Midbrain (tissue), 1 donor: Measurements from ENCODE around the gene CERS1.
"Not testable (repeated sequence)": the region's sequence is repeated elsewhere in the genome, so short reads cannot be mapped to it uniquely, and the experiment has no call there.

Experiments
- DNase-seq: peaks from one replicate; lab custom pipeline; 2025; lab: John Stamatoyannopoulos, UW

The CERS1 gene

GRCh38 chr19:18919086-18919899 lies 23.3 kb upstream of the CERS1 start, which contains the start of the genes COPE and DDX49:
TSS of gene COPE (minus strand) at chr19:18919387. CDS start at chr19:18919348, 39 bp downstream.
TSS of gene DDX49 (plus strand) at chr19:18919715. CDS start at chr19:18919742, 27 bp downstream.
- DNase-seq: peak; percentile 100

- DNase-seq: not testable (repeated sequence)
Observed at GRCh38 chr19:18917593-18917992, 21.6 kb upstream of the CERS1 start.

DNA sequence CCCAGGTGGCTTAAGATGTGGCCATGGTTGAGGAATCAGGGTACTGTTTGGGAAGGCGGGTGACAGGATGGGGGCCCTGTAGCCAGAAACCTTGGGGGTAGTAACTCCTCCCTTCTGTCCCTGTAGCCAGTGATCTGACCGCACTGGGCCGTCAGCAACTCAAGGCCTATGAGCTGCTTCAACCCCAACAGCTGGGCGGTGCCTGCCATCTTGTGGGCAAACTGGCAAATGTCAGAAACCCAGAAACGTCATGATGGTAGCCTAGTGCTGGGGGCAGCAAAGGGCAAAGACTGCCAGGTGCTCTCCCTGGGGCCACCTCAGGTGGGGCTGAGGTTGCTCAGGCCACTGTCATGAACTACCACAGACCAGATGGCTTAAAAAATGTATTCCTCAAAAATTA lies 19.7 kb upstream of the CERS1 start:
- DNase-seq: peak; percentile 81

GRCh38 chr19:18913466-18913865 lies 17.5 kb upstream of the CERS1 start:
- DNase-seq: no peak

DNA sequence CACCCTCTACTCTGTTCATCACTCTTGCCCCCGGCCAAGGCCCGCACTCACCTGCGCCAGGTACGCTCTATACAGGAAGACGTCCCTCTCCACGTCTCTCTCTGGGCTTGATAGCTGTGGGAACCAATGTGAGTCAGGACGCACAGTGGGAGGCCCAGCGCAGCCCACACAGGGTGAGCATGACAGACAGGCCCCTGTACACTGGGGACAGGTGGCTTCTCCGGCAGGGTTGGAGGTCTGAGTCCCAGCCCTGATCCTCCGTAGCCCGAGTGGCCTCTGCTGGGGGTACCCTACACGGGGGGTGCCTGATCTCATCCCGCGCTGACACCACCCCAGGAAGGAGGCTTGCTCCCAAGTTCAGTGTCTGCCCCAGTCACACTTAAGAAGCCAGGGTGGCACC lies 17.0 kb upstream of the CERS1 start:
- no peak for DNase-seq

DNA sequence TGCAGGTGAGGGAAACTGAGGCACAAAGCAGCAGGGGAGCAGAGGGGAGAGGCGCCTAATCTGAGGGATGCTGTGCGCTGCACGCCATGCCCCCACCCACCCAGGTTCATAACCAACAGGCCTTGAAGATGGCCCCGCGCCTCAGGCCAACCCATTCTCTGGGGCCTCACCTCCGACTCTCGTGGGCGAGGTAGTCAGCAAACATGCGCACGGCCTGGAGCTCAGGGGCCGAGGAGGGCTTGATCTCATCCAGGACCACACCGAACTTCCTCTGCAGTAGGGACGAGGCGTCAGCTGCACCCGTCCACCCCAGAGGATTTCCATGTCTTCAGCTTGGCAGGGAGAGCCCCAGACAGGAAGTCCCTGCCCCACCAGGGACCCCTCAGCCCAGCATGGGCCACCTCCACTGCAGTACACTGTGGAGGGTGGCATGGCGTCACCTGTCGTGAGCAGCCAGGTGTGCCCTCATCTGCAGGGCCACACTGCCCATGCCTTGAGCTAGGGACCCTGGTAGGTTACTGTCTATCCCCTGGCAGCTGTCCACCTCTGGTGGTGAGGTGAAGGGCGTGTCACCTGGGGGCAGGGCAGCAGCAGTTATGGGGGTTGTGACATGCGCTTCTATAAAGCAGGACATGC lies 15.0 kb upstream of the CERS1 start:
- no peak for DNase-seq

DNA sequence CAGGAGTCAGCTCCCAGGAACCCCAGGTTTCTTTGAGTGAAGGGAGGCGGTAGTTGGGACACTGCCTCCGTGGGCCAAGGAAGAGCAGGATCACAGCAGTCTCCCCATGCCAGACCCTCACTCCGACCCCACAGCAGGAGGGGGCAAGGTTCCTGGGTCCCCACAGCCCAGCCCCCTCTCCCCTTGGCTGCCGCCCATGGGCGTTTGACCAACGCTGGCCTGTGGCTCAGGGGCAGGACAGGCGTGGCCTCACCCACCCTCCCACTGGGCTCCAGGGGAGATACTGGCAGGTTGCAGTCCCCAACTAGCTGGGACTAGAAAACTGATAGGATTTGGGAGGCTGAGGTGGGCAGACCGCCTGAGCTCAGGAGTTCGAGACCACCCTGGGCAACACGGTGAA lies 14.1 kb upstream of the CERS1 start:
- no peak for DNase-seq

- peak; percentile 33 for DNase-seq
Observed at GRCh38 chr19:18908917-18909619, 13.1 kb upstream of the CERS1 start.

DNA sequence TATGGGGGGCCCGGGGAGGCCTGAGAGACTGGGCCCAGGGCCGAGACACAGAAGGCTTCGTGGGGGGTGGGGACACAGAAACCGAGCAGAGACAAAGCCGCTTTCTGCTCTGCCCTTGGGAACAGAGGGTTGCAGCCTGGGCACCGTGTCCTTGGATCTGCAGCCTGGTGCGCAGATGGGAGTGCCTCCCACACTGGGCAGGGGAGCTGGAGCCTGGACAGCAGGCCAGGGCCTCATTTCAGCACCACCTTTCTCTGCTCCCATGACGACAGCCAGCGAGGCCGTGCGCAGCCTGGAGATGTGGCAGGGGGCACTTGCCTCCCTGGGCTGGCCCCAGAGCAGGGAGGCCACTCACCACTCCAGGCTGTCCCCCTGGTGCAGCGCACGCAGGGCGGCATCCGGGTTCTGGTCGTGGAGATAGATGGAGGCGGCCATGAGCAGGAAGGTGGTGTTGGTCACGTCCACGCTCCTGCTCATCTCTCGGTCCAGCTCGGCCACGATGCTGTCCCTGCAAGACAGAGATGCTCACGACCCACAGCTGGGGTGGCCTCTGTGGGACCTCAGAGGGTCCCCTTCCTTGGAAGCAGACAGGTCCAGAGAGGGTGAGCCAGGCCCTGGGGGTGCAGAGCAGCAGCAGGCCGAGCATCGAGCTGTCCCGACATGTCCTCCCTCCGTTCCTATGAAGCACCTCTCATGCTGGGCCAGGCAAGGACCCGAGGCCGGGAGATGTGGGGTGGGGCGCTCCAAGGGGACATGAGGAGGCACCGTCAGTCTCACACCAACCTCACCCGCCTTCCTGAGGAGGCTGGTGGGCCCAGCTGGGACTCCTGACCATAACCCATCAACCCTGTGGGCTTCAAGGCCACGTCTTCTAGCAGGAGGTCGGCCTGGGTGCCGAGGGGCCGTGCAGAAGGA lies 10.9 kb upstream of the CERS1 start:
- peak; percentile 87 for DNase-seq

DNA sequence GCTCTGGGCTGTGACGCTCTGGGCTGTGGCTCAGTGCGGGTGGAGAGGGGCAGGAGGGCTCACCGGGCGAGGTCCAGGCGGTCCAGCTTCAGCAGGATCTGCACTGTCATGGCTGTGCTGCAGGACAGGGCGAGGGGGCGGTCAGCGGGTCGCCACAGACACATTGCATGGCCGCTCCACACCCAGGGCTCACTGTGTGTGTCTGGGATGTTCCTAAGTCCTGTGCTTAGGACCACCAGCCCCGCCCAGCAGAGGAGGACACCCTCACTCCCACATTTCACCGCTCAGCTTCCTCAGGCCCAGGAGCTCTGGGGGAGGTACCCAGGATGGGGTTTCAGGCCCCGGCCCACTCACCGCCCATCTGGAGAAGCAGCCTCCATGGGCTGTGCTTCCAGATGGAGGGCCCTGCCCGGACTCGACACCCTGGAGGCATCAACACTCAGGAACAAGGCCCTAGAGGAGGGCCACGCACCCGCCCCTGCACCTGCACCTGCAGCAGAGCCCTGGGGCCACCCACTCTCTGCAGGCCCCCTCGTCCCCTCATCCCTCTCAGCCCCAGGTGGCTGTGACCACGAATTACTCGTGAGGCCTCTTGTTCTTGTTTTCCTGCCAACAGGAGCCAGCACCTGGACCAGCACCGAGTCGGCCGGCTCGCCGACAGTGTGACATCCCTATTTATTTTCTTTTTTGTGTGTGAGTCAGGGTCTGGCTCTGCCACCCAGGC lies 9.7 kb upstream of the CERS1 start:
- DNase-seq: no peak

- no peak for DNase-seq
Observed at GRCh38 chr19:18905058-18905456, 9.1 kb upstream of the CERS1 start.

DNA sequence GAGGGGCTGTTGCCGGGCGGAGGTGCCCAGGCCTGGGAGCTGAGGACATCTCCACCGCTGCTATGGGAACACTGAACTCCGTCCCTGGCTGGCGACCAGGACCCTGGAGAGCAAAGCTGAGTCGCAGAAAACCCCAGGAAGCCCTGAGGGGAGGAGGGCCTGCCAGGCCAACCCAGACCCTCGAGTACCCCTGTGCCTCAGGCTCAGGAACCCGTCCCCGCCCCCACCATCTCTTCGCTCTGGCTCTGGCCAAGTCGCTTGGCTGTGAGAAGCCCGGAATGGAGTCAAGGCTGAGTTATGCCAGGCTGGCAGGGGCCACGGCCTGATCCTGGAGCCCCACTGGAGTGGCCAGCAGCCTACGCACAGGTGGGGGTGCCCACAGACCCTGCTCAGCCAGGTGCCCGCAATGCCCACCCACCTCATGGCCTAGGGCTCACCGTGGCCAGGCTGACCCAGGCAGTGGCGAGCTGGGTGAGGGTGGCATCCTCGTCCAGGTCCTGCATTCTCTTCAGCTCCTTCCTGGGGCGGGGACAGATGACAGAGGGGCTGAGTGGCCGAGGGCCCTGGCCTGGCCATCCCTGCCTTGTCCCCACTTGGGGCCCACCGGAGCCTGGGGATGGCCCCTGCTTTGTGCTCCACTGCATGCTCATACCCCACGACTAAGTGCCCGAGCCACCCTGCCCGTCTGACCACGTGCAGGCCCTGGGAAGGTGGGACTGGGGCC lies 8.5 kb upstream of the CERS1 start:
- DNase-seq: peak; percentile 72

DNA sequence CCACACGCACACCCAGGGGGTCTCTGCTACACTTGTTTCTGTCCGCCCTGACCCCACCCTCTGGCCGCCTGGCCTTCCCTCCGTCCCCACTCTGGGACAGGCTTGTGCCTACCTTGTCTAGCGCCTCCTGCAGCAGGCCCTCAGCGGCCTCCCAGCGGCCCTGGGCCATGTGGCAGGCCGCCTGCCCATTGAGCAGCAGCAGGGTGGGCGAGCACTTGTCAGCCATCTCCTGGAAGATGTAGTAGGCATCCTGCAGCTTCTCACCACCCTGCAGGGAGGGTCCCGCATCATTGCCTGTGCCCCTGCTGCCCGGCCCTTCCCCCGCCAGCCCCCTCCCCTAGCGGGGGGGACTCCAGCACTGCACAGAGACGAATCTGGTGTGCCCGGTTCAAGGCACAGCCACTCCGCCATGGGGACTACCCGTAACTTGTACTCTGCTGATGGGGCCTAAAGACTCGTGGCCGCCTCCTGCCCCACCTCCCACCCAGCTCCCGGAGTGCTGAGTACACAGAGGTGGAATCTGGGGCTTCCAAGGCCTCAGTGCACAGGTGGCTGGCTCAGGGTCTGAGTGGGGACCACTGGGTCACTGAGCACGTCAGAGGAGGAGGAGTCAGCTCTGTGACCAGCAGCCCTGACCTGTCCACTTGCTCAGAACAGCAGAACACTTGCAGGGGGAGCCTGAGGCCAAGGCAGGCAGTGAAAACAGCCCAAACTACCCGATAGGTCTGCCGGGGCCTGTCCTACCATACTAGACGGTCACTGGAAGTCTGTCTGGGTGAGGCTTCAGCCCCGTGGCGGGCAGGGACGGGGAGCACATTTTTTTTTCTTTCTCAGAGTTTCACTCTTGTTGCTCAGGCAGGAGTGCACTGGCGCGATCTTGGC lies 7.4 kb upstream of the CERS1 start:
- no peak for DNase-seq

GRCh38 chr19:18902519-18902918 lies 6.6 kb upstream of the CERS1 start:
- DNase-seq: not testable (repeated sequence)

GRCh38 chr19:18901491-18901890 lies 5.5 kb upstream of the CERS1 start:
- no peak for DNase-seq

DNA sequence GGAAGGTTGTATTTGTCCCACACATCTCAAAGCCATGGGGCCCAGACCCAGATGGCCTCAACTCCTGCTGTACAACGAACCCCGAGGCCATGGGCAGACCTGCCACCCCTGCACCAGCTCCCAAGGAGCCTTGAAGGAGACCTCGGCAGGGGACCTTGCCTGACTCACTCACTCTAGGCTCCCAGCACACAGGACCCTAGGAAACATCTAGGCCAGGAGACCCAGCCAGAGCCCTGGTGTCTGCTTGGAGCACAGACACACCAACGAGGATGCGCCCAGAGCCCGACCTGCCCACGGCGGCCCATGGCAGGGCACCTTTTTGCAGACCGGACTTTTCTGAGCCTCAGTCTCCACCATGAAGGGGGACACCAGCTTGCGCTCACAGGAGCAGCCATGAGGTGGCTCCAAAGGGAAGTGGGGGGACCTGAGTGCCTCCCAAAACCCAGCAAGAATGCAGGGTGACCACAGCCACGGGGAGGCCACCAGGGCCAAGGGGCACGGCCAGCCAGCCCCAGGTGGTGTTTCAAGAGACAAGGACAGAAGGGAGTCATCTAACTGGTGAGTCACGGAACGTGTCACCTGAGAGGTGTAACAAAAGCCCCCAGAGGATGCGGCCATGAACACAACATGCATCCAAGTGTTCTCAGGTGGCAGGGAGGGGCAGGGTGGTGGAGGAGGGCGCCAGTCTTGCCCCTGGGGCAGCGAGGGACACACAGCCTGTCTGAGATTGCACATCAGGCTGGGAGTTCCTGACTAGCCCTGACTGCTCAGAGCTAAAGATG lies 4.9 kb upstream of the CERS1 start:
- DNase-seq: no peak

DNA sequence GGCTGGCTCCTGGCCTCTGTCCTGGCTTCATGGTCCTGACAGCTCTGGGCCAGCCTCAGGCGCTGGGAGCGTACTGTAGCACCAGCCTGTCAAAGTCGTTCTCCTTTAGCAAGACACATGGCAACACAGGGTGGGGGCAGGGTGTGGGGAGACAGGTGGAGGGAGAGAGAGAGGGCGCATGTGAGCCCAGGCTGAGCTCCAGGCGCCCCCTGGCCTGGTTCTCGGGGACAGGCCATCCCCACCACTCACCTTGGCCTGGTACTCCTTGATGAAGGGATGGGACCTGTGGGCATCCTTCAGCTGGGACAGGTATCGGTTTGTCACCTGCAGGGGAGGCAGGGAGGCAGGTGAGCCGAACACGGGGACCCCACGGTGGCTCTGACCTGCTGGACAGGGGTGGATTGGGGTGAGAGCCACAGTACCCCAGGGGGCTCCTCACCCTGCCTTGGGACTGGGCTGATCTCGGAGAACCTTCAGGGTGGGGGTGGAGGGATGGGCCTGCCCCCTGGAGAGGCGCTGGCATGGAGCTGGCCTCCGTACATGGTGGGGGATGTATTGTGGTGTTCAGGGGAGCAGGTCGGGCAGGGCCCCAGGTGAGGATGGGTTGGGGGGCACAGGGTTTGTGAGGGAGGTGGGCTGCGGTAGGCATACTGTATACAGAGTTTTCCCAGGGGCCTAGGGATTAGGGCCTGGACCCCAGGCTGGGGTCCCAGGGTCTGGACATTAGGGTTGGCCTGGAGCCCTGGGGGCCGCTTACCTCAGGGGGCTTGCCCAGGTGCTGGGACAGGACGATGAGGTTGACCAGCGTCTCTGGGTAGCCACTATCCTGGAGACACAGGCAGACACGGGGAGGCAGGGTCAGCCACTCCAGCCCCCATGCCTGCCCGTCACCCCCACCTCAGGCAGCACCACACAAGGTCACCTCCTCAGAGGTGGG lies 3.9 kb upstream of the CERS1 start:
- no peak for DNase-seq
